Activated CD8-positive, alpha-beta memory T cell treated with anti-CD3 and anti-CD28 coated beads for 1 hour (primary cell): ENCODE data around the gene ACP1.
"Not testable (repeated sequence)": the region's sequence is repeated elsewhere in the genome, so short reads cannot be mapped to it uniquely, and the experiment has no call there.

Source experiments
- DNase-seq, 2 donors: peaks; one replicate each; pipeline ENCODE4 v3.0.0-alpha.2; 2020; ENCODE audit warnings: low read depth in 1 of 2; ENCODE audit errors: extremely low read depth in 1 of 2

ACP1 gene

GRCh38 chr2:309148-309953, 44.6 kb downstream of the ACP1 start:
- no peak for DNase-seq

GRCh38 chr2:309954-310510, 45.3 kb downstream of the ACP1 start:
- no peak for DNase-seq

- no peak for DNase-seq
These were observed 46.2 kb downstream of the ACP1 start for GRCh38 chr2:310994-311393.

GRCh38 chr2:313991-314390, 49.2 kb downstream of the ACP1 start:
- no peak for DNase-seq

- DNase-seq, result no peak
These were observed 50.0 kb downstream of the ACP1 start for GRCh38 chr2:314561-315336.

GRCh38 chr2:315925-316324, 51.2 kb downstream of the ACP1 start:
- not testable (repeated sequence) for DNase-seq

GRCh38 chr2:316381-316780, 51.6 kb downstream of the ACP1 start:
- no peak for DNase-seq

- DNase-seq, result no peak
These were observed 53.0 kb downstream of the ACP1 start for GRCh38 chr2:317501-318424.

GRCh38 chr2:319059-319600, 54.4 kb downstream of the ACP1 start:
- no peak for DNase-seq

- DNase-seq, result no peak
These were observed 55.8 kb downstream of the ACP1 start for GRCh38 chr2:320561-320960.

GRCh38 chr2:322326-322725, 57.6 kb downstream of the ACP1 start:
- no peak for DNase-seq

- DNase-seq, result no peak
These were observed 58.3 kb downstream of the ACP1 start for GRCh38 chr2:323035-323434.
